Liver (tissue), 9 donors: ENCODE measurements around the gene SNCB. TPM values are rescaled to one million over a fixed set of nuclear protein-coding genes. Genes with fewer than 3 reads are reported as not detected.

Source experiments
- DNase-seq: peaks from one replicate; pipeline ENCODE4 v3.0.0-alpha.2; 2017; ENCODE audit warnings: low spot score
- H3K27ac ChIP-seq, 2 donors: one replicate each; pipeline ENCODE4 v1.7.0; 2013; ENCODE audit warnings: inconsistent platforms in 2 of 2, low read length in 2 of 2, control low read depth in 1 of 2, low read depth in 1 of 2, mild to moderate bottlenecking in 1 of 2
- H3K27me3 ChIP-seq, 4 donors: one replicate each; pipeline versions ENCODE4 v1.6.1 to v1.7.0; 2013; ENCODE audit warnings: low read length in 3 of 4, inconsistent platforms in 1 of 4, mild to moderate bottlenecking in 1 of 4, moderate library complexity in 1 of 4; ENCODE audit not compliant: control insufficient read depth in 4 of 4, insufficient read depth in 4 of 4
- H3K36me3 ChIP-seq, 4 donors: one replicate each; pipeline versions ENCODE4 v1.6.1 to v1.7.0; 2013; ENCODE audit warnings: low read length in 3 of 4, mild to moderate bottlenecking in 3 of 4, low read depth in 1 of 4, moderate library complexity in 1 of 4; ENCODE audit not compliant: control insufficient read depth in 4 of 4, insufficient read depth in 3 of 4
- H3K4me1 ChIP-seq, 4 donors: one replicate each; pipeline versions ENCODE4 v1.6.1 to v1.7.0; 2013; ENCODE audit warnings: low read length in 3 of 4, mild to moderate bottlenecking in 3 of 4, moderate library complexity in 1 of 4; ENCODE audit not compliant: control insufficient read depth in 4 of 4, insufficient read depth in 4 of 4
- H3K4me3 ChIP-seq, 3 donors: one replicate each; pipeline versions ENCODE4 v1.6.1 to v1.7.0; 2013; ENCODE audit warnings: low read length in 3 of 3, control low read depth in 1 of 3, low read depth in 1 of 3, mild to moderate bottlenecking in 1 of 3
- H3K9ac ChIP-seq, 2 donors: one replicate each; pipeline ENCODE4 v1.7.0; 2013; ENCODE audit warnings: low read length in 2 of 2, mild to moderate bottlenecking in 2 of 2, moderate library complexity in 2 of 2, control low read depth in 1 of 2, low read depth in 1 of 2
- H3K9me3 ChIP-seq, 4 donors: one replicate each; pipeline versions ENCODE4 v1.6.1 to v1.7.0; 2013; ENCODE audit warnings: low read length in 3 of 4; ENCODE audit not compliant: control insufficient read depth in 4 of 4
- FOXA1 ChIP-seq: IDR thresholded peaks from 2 replicates; pipeline ENCODE4 v1.6.1; 2016; ENCODE audit warnings: antibody characterized with exemption
- FOXA2 ChIP-seq: IDR thresholded peaks from 2 replicates; pipeline ENCODE4 v1.6.1; 2016; ENCODE audit warnings: antibody characterized with exemption
- GABPA ChIP-seq, 2 donors: IDR thresholded peaks in 1 of 2; conservative IDR thresholded peaks in 1 of 2; 2 replicates each; pipeline ENCODE4 v1.6.1; 2016; ENCODE audit warnings: antibody characterized with exemption in 2 of 2, mild to moderate bottlenecking in 1 of 2, moderate library complexity in 1 of 2
- HNF4A ChIP-seq, 2 donors: conservative IDR thresholded peaks; 2 replicates each; pipeline ENCODE4 v1.6.1; 2016; ENCODE audit warnings: antibody characterized with exemption in 2 of 2, mild to moderate bottlenecking in 2 of 2
- HNF4G ChIP-seq: IDR thresholded peaks from 2 replicates; pipeline ENCODE4 v1.6.1; 2016; ENCODE audit warnings: antibody characterized with exemption
- JUND ChIP-seq, 2 donors: IDR thresholded peaks; 2 replicates each; pipeline ENCODE4 v1.6.1; 2016; ENCODE audit warnings: antibody characterized with exemption in 2 of 2
- NR2F2 ChIP-seq: IDR thresholded peaks from 2 replicates; pipeline ENCODE4 v1.6.1; 2016; ENCODE audit warnings: antibody characterized with exemption
- RXRA ChIP-seq, 2 donors: IDR thresholded peaks; 2 replicates each; pipeline ENCODE4 v1.6.1; 2017 to 2018; ENCODE audit warnings: antibody characterized with exemption in 2 of 2, mild to moderate bottlenecking in 1 of 2
- SP1 ChIP-seq: IDR thresholded peaks from 2 replicates; pipeline ENCODE4 v1.6.1; 2018; ENCODE audit warnings: antibody characterized with exemption, mild to moderate bottlenecking
- TAF1 ChIP-seq: conservative IDR thresholded peaks from 2 replicates; pipeline ENCODE4 v1.6.1; 2016; ENCODE audit warnings: antibody characterized with exemption, mild to moderate bottlenecking
- YY1 ChIP-seq: IDR thresholded peaks from 2 replicates; pipeline ENCODE4 v1.6.1; 2016; ENCODE audit warnings: antibody characterized with exemption, mild to moderate bottlenecking
- WGBS: extraction: QIAGEN DNeasy Blood & Tissue Kit; methylation state at CpG from one replicate; pipeline ENCODE4 v1.1.7; 2013; 5-methylcytosine and 5-hydroxymethylcytosine counted together
- polyA plus RNA-seq, 2 donors: library from polyadenylated mRNA; stranded (reverse) in 1 of 2; unstranded in 1 of 2; fragments of 200-250 nt in 1 of 2; fragments of >200 nt in 1 of 2; fragmentation: Nextera tagmentation in 1 of 2; extraction: Ambion mirVana in 1 of 2; gene quantifications; one replicate each; pipeline versions ENCODE4 v1.2.1 to v1.2.3, GENCODE V29; 2013 to 2015
- total RNA-seq, 2 donors: library from RNA; depleted of rRNA; stranded (reverse); fragments of >200 nt; gene quantifications; one replicate each; pipeline ENCODE4 v1.2.3, GENCODE V29; 2014
- TF ChIP-seq, protein P1 (sequence below): IDR thresholded peaks from 2 replicates; pipeline ENCODE4 v1.6.1; 2016; ENCODE audit warnings: antibody characterized with exemption, mild to moderate bottlenecking
- TF ChIP-seq, protein P2 (sequence below): IDR thresholded peaks from 2 replicates; pipeline ENCODE4 v1.6.1; 2016; ENCODE audit warnings: antibody characterized with exemption
- TF ChIP-seq, protein P3 (sequence below): IDR thresholded peaks from 2 replicates; pipeline ENCODE4 v1.6.1; 2016; ENCODE audit warnings: antibody characterized with exemption
- TF ChIP-seq, protein P4 (sequence below): IDR thresholded peaks from 2 replicates; pipeline ENCODE4 v1.6.1; 2016; ENCODE audit warnings: antibody characterized with exemption
- donor health status: healthy.
- donor health status: healthy.
- donor health status: healthy.
- donor health status: healthy.
- donor health status: healthy.

SNCB gene
- total and polyA plus RNA-seq, 4 donors: not detected

DNA sequence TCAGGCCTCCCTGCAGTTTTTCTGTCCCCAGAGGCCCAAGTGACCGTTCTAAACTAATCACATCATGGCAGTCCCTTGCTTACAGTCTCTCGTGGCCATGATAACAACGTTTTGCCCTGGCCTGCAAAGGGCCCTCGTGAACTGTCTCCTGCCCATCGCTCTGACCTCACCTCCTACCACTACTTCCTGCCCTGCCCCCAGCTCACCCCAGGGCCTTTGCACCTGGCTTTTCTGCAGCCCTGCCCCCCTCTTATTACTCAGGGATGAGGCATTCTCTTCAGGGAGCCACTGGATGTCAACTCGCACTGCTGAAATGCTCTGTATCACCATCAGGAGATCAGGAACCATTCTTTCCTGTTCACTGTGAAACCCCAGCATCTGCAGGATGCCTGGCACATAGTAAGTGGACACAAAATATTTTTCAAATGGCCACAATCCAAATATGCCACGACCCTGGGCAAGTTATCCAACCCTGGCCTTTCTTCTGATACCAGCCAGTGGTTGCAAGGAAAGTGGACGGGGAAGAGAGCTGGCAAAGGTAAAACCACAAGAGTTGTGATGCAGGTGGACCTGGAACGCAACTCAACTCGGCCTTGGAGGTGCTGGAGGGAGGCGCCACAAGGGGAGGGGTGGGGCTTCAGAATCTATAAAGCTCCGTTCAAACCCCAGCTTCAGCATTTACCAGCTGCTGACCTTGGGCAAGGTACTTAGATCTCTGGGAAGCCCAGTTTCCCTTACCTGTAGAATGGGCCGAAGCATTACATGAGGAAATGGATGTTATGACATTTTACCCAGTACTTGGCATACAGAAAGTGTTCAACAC is 1.7 kb downstream of the SNCB start (continued):
- TF ChIP-seq, protein P1, sequence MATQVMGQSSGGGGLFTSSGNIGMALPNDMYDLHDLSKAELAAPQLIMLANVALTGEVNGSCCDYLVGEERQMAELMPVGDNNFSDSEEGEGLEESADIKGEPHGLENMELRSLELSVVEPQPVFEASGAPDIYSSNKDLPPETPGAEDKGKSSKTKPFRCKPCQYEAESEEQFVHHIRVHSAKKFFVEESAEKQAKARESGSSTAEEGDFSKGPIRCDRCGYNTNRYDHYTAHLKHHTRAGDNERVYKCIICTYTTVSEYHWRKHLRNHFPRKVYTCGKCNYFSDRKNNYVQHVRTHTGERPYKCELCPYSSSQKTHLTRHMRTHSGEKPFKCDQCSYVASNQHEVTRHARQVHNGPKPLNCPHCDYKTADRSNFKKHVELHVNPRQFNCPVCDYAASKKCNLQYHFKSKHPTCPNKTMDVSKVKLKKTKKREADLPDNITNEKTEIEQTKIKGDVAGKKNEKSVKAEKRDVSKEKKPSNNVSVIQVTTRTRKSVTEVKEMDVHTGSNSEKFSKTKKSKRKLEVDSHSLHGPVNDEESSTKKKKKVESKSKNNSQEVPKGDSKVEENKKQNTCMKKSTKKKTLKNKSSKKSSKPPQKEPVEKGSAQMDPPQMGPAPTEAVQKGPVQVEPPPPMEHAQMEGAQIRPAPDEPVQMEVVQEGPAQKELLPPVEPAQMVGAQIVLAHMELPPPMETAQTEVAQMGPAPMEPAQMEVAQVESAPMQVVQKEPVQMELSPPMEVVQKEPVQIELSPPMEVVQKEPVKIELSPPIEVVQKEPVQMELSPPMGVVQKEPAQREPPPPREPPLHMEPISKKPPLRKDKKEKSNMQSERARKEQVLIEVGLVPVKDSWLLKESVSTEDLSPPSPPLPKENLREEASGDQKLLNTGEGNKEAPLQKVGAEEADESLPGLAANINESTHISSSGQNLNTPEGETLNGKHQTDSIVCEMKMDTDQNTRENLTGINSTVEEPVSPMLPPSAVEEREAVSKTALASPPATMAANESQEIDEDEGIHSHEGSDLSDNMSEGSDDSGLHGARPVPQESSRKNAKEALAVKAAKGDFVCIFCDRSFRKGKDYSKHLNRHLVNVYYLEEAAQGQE: no peak
- TF ChIP-seq, protein P2, sequence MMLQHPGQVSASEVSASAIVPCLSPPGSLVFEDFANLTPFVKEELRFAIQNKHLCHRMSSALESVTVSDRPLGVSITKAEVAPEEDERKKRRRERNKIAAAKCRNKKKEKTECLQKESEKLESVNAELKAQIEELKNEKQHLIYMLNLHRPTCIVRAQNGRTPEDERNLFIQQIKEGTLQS: no peak
- TF ChIP-seq FOXA2 (no peak), HNF4G (no peak), YY1 (no peak), JUND (IDR thresholded peaks at IDR 0.05) (no peak), GABPA (IDR thresholded peaks at IDR 0.05 in 1 of 2, conservative IDR thresholded peaks at IDR 0.05 in 1 of 2) (no peak)
- TF ChIP-seq, protein P3, sequence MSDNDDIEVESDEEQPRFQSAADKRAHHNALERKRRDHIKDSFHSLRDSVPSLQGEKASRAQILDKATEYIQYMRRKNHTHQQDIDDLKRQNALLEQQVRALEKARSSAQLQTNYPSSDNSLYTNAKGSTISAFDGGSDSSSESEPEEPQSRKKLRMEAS: no peak

DNA sequence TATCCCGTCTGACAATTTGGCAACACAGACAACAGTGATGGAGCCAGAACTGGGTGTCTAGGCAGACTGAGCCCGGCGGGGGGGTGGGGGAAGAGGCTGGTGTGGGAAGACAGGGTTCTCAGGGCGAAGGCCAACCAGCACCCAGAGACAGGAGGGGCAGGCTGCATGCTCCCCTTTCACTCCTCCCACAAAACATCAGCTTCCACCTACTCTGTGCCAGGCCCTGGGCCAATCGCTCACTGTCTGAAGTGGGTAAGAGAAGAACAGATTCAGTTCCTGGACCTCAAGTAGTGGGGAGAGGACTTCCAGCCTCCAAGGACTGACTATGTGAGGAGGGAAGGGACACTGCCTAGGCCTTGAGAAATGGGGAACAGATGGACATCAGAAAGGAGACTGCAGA is 2.8 kb downstream of the SNCB start:
- H3K9me3 ChIP-seq: no peaks in the 10 kb centered on the region
- H3K36me3 ChIP-seq: no peaks in the 10 kb centered on the region
- H3K9ac ChIP-seq: no peak overlapping the region
- H3K27me3 ChIP-seq: peaks cover 4 to 27% (median 7%) of the 10 kb centered on the region in 4 donors
- TF ChIP-seq SP1: no peak
- no peak for TF ChIP-seq YY1
- TF ChIP-seq, protein P4, sequence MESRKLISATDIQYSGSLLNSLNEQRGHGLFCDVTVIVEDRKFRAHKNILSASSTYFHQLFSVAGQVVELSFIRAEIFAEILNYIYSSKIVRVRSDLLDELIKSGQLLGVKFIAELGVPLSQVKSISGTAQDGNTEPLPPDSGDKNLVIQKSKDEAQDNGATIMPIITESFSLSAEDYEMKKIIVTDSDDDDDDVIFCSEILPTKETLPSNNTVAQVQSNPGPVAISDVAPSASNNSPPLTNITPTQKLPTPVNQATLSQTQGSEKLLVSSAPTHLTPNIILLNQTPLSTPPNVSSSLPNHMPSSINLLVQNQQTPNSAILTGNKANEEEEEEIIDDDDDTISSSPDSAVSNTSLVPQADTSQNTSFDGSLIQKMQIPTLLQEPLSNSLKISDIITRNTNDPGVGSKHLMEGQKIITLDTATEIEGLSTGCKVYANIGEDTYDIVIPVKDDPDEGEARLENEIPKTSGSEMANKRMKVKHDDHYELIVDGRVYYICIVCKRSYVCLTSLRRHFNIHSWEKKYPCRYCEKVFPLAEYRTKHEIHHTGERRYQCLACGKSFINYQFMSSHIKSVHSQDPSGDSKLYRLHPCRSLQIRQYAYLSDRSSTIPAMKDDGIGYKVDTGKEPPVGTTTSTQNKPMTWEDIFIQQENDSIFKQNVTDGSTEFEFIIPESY: no peak
- TF ChIP-seq NR2F2: no peak
- no peak for TF ChIP-seq TAF1
- TF ChIP-seq RXRA (IDR thresholded peaks at IDR 0.05): no peak
- no peak for TF ChIP-seq FOXA2
- no peak for TF ChIP-seq HNF4A (conservative IDR thresholded peaks at IDR 0.05)
- no peak for TF ChIP-seq FOXA1
- H3K27ac ChIP-seq: no peak overlapping the region
- no peak for DNase-seq
- H3K4me3 ChIP-seq: no peak overlapping the region
- 68% methylated on average over 5 of the region's 5 CpGs for WGBS
- peaks cover 0 to 5% (median 5%) of the 10 kb centered on the region in 4 donors for H3K4me1 ChIP-seq

DNA sequence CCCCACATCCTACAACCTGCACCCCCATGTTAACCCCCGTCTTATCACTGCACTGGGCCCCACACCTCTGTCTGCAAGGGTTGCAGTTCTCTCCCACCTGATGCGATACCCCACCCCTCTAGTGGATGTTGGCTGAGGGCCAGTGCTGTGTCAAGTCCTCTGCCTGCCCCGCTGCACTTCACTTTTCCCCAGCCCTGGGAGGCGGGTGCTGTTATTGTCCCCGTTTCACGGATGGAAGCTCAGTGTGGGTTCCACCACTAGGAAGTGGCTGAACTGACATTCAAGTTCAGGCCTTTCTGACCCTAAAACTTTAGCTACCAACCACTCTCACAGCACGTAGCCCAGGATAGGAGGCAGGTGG is 3.5 kb downstream of the SNCB start:
- no peaks in the 10 kb centered on the region for H3K9me3 ChIP-seq
- H3K27ac ChIP-seq: no peak overlapping the region
- no peak for DNase-seq
- WGBS: 59% methylated on average over 7 of the region's 7 CpGs
- H3K36me3 ChIP-seq: no peaks in the 10 kb centered on the region
- no peak overlapping the region for H3K9ac ChIP-seq
- H3K4me3 ChIP-seq: no peak overlapping the region
- H3K27me3 ChIP-seq: peaks cover 4 to 27% (median 7%) of the 10 kb centered on the region in 4 donors
- peaks cover 0 to 5% (median 5%) of the 10 kb centered on the region in 4 donors for H3K4me1 ChIP-seq
- TF ChIP-seq, protein P1: no peak
- TF ChIP-seq, protein P3: no peak
- TF ChIP-seq HNF4G (no peak), FOXA2 (no peak), JUND (IDR thresholded peaks at IDR 0.05) (no peak), TAF1 (no peak), HNF4A (conservative IDR thresholded peaks at IDR 0.05) (no peak)
- TF ChIP-seq, protein P4: no peak
